GM19438 (cell line): Measurements from ENCODE around the gene LRCH1.

Source experiments
- ATAC-seq: cut with Tn5 transposase; IDR thresholded peaks from one replicate; pipeline ENCODE4 v1.9.1; 2021; ENCODE audit warnings: low read depth; ENCODE audit not compliant: unreplicated experiment

LRCH1 gene

DNA sequence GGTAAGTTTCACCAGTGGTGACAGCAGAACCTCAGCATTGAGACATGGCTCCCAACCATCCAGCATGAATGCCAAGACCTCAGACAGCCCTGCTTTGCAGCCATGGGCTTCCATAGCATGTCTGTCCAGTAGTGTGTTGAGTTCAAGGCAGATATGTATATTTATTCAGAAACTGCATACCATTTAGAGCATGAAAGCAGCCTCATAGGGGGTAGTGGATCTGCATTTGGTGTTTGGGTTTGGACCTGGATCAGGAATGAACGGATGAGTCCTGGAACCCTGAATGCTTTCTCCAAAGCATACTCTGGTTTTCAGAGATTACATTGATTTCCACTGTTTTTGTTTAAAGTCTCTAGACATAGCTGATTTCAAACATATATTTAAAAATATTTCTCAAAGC is 129.7 kb downstream of the LRCH1 start:
- no peak for ATAC-seq

DNA sequence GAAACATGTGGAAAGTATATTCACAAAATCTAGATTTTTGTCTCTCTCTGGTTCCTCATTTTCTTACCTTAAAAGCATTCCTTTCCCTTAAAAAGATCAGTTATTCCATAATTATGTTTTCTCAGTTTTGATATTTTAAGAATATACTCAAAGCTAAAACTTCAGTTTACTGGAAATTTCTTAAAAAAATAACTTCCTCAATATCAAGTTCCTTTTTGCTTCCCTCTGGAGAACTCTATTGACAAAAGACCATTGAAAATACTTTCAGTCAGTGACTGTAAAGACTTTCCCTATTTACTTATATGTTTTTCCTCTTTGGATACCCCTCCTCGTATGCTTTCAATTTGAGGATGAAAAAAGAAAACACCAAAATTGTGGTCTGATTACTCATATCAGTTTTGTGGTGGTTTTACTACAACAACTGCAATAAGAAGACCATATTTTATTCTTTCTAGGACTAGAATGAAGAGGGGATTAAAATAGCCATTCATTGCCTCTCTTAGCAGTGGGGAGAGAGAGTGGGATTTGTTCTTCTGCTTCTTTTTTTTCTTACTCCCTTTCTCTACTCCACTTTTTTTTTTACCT is 130.8 kb downstream of the LRCH1 start:
- ATAC-seq: no peak

DNA sequence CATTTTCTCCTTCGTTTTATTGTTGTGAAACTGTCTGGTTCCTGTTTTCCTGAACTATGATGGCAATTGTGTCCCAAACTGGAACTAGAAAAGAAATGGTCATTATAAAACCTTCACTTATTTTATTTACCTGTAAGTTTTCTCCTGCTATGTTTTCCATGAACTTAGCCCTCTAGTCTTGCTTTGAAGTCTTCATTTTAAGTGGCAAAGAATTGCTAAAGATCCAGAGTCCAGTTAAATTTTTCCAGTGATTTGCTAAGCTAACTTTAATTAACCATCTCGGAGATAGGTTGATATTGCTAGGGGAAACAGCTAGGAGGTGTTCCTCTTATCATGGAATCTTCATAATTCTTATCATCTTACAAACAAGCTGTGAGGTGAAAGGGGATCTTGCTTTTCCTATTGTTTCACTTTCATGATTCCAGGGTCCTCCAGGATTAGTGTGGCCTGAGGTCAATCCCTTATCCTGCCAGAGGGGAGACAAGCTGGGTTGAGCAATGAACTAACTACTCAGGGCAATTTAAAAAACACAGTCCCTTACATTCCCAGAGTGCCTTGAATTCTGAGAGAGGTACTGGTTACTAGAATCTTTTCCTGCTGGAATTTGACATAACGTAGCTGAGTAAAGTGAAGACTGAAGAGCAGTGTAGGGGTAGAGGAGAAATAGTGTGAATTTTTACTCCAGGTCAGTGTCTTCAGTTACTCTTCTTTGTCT is 131.5 kb downstream of the LRCH1 start:
- no peak for ATAC-seq

DNA sequence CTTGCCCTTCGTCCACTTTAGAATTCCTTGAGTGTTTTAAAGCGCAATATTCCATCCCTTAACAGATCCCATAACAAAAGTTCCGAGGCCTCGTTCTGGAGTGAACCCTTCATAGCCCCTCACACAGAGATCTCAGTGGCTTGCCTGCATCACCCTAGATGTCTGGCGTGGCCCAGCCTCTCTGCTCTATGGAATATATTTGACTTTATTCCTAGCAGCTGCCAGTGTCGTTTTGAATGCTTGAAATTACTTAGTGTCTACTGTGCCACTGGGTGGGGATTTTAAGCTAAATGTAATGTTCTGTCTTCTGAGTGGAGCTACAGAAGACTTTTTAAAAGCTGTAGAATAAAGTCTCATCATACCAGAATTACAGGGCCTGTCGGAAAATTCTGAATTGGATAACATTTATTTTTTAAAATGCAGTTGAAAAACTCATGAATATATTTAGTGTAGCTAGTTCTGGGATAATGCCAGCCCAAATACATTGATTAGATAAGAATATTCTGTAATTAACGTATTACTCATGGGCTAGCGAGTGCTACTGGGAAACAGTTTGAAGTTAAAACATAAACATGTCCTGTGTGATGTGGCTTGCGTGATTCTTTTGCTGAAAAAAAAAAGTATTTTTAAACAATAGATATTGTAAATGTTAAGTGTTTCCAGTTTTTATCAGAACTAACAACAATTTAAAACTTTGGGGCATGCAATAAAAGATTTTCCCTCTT is 132.2 kb downstream of the LRCH1 start:
- ATAC-seq: no peak

DNA sequence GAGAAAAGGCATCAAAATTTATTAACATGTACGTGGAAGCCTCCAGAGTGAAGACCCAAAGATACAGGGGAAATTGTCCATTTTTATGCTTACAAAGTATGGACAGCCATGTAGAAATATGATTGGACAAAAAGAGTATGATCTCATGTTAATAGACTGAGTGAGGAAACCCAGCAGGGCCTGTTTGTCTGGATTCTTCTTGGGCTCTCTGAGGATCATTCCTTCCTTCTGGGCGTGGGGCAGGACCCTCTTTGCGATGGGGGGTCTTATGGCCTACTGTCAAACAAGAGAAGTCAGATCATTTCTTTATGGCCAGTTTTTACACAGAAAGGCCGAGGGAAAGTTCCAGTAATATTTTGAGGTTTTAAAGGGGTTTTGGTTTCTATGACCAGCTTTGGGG is 133.2 kb downstream of the LRCH1 start:
- ATAC-seq: no peak

DNA sequence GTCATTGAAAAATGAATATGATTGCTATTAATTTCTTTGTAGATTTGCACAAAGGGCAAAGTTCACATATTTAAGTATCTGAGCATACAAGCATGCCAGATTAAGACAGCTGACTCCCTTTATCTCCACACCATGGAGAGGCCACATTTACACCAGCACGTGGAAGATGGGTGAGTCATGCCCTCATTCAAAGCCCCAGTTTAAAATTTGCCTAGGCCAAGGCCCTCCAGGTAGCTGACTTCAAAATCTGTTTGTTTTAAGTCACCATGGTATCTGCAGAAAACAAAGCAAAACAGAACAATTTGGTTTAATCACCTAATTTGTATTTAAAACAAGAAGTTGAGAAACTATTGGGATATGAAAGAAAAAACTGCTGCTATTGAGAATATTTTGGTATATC is 134.8 kb downstream of the LRCH1 start:
- no peak for ATAC-seq

DNA sequence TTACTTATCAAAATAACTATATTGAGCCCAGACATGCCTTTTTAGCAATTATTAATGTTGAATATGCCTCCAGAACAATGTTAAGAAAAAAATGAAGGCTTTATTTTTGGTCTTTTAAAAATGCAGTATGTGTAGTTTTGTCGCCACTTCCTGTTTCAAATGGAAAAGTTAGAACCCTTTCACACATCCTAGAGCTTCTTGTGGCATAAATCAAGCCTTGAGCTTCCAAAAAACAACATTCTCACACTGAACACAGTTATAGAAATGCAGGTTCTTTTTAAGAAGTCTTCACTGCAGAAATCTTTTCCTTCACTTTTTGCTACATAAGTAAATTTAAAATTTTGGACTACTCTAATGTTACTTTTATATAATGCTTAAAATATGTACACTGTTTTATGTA is 135.3 kb downstream of the LRCH1 start:
- no peak for ATAC-seq

DNA sequence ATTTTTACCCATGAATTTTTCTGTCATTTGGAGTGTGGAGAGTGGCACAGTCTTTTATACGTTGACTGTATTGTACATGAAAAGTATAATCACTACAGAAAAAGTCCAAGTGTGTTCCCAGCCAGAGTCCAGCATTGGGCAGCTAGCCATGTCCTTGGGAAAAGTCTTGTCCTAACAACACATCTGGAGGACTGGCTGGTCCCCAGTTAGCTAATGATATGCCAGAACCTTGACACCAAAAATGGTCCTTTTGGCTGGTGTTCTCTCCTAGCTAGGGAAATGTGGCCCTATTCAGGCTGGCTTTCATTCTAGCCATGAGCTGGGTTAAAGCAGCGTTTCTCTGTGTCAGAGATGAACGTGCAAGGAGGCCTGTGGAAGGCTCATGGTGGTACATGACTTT is 145.0 kb downstream of the LRCH1 start:
- no peak for ATAC-seq

DNA sequence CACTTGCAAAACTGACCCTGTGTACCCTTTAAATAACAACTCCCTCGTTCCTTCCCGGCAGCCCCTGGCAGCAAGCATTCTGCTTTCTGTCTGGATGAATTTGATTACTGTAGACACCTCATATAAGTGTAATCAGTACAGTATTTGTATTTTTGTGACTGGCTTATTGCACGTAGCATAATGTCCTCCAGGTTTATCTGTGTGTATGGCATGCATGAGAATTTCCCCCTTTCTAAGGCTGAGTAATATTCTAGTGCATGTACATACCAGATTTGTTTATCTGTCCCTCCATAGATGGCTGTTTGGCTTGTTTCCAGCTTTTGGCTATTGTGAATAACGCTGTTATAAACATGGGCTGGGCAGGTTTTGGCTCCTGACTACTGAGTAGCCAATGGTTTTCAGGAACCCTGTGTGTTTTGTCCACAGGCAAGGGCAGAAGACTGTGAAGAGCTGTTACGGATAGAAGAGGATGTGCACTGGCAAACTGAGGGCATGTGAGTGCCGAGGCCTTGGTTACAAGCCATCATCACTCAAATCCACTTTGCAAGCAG is 146.0 kb downstream of the LRCH1 start:
- no peak for ATAC-seq

DNA sequence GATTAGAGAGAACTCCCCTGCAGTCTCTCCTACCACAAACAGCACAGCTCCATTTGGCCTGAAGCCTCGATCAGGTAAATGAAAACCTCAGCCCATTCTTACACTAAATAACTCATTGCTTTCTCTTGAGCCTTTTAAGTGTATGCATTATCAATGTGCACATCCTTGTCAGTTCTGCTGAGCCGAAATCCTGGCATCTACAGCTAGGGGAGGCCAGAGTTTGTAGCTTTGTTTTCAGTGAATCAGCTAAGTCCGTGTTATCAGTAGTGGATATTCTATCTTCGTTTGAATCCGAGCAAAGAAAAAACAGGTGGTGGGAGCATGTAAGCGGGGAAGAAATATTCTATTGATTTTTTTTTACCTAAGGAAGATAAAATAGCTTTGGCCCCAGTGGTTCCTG is 159.6 kb downstream of the LRCH1 start:
- ATAC-seq: no peak

DNA sequence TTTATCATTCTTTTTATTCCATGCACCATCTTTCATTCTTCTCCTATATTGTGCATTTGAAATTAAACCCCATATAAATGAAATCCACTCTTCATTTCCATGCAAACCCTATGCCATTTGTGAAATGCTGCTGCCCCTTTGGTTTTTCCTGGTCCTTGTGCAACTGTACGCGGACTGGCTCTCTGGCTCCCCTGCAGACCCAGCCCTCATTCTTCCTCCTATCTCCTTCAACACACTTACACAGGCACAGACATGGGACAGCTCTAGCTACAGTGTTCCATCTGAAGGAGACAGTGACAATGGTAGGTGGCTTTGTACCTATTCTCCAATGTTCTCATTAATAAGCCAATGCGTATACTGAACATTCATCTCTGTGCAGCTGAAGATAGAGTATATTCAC is 162.4 kb downstream of the LRCH1 start:
- no peak for ATAC-seq

DNA sequence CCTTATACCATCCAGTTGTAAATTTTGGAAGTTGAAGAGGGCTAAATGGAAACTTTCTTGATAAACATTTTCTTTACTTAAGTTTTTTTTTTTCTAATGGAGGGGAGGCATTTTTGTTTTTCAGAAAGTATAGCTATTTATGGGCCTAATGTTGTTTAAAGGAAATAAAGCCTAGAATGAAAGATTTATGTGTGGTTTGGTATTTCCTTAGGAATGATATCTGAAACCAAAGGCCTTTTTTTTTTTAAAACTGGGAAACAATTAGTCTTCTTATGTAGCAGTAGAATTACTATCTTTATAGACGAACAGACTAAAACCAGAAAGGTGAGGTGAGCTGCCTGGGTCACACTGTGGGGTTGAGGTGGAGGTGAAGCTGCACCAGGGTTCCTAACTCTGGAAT is 163.9 kb downstream of the LRCH1 start:
- no peak for ATAC-seq

DNA sequence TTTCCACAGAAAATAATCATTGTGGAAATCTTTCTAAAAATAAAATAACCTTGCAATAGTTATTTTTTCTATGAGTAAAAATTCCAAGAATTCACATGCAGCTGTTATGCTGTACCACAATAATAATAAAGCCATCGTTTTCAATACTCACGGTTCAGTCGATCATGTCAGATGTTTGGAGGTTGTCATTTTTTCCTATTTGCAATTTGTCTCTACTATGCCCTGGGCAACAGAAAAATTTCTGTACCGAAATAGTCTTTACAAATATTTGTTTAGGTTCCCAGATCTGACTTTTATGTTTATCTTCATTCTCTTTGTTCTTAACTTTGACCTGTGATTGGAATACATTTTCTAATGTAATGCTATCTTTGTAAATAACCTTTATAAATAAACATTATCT is 164.3 kb downstream of the LRCH1 start:
- no peak for ATAC-seq

DNA sequence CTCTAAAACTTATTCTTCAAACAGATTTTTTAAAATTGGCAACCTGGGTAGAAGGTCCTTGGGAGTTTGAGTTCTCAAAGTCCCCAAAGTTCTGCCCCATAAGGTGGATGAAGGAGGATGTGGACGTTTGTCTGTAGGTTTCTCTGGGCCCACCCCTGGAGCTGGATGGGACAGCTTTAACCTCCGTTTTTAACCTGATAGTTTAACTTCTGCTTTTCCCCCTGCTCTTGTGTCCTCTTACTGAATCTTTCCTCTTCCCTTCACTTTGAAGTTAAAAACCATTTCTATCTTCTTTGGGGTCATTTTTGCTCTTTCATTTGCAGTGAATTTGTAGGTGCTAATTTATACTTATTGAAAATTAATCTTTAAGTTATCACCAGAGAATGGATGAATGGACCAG is 164.9 kb downstream of the LRCH1 start:
- ATAC-seq: no peak

DNA sequence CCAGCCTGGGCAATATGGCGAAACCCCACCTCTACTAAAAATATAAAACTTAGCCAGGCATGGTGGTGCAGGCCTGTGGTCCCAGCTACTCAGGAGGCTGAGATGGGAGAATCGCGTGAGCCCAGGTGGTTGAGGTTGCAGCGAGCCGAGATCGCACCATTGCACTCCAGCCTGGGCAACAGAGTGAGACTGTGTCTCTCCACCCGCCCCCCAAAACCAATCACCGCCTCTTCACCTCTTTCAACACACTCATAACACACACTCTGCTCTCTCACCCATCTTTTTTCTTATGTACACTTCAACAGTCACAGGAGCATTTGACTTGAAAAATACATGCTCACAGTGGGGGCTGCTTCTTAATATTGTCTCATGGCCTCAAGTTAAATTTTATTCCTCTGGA is 167.2 kb downstream of the LRCH1 start:
- ATAC-seq: no peak

DNA sequence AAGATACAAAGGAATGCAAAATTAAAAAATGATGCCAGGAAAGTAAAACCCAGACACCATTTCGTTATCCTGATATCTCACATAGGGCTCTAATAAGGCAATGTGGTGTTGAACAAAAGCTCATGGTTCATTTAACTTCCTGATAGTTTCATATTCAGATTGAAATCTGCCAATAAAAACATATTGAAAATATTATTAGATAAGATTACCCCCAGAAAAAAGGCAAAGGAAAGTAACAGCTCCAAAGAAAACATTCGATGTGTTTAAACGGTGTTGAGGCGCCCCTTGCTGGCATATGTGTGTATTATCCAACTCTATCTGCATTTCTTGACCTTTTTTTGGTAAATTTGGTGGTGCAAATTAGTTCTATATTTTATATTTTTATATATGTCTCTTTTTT is 168.1 kb downstream of the LRCH1 start:
- ATAC-seq: no peak

DNA sequence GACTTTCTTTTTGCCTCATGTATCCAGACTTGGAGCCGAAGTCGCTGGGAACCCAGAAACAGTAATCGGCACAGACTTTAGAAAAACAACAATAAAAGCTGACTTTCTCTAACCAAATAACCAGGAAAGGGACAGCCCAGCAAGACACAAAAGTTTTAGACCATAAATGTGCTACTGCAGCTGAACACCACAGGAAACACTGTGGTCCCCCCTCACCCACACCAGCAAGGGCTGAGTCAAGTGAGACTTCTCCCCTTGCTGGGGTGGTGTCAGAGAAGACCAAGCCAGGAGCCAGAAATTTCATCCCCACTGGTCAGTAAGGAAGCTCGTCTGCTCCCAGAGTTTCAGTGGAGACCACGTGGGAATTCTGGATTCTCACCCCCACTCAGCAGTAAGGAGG is 173.4 kb downstream of the LRCH1 start:
- no peak for ATAC-seq

DNA sequence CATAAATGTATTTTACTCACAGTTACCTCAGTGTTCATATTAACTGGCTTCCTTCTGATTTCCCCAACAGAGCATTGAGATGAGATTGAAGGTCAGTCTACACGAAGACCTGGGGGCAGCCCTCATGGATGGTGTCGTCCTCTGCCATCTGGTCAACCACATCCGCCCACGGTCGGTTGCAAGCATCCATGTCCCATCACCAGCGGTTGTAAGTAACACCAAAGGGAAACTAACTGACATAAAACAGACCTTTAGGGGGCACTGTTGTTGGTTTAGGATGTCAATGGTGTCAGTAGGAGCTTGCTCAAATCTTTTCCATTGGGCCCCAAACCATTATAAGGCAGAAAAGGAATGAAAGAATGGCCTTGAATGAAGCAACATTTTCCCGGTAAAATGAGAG is 175.8 kb downstream of the LRCH1 start:
- ATAC-seq: no peak

DNA sequence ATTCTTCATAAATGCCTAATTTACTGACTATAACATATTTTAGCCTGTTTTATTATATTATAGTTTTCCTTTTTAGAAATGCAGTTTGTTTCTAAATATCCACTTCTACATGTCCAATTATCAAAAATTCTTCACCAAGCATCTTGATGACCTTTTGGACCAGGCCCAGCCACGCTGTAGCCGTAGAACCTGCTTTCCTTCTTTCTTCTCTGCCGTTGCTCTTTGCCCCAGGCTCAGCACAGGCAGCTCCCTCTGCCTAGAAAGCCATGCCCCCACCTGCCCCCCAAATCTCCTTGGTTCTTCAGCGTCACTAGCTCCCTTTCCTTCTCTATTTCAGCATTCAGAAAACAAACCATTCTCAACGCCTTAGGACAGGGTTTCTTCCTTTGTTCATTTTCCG is 178.6 kb downstream of the LRCH1 start:
- no peak for ATAC-seq

DNA sequence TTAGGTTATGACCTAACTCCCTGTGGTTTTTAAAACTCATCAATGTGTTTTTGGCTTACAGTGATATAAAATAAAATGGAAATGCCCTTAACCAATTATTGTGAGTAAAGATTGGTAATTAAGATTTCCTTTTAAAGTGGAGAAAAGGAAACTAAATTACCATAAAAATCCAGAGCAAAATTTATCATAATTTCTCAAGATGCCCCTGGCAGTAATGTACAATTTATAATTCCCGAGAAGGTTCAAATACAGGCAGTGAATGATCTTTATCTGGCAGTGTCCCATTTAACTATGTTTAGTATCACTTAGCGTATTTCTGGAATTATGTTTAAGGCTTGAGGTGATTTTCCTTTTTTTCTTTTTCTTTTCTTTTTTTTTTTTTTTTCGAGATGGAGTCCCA is 182.5 kb downstream of the LRCH1 start:
- ATAC-seq: no peak

DNA sequence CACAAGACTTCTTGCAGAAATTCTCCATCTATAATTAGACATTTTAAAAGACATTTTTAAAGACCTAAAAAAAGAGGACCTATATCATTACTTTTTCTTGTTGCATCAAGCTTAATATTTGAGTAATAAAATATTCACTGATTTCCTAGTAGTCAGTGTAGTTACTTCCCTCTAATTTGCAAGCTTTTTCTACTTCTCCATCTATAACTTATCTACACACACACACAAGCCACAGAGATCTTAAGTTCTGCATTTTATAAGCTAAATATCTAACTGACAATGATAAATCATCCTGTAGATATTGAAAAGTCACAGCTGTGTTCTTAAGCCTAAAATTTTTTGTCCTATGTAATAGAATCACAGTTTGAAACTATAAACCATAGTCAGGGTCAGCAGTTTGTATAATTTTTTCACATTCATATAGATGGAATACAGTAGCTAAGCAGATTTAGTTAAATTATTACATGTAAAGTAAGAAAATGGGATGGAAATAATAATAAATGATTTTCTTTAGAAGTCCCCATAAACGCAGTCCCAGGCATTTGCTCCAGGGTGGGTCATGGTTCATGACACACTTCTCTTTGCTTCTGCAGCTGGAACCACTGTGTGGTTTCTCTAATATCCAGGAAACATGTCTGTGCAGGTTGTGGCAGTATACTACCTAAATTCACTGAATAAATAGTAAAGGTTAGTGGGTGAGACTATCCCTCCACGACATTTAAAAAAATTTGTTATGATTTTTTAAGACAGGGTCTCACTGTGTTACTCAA is 183.8 kb downstream of the LRCH1 start:
- no peak for ATAC-seq
